Right forelimb (tissue), 1 donor: ENCODE measurements around the gene SLC34A1.

Source experiments
- DNase-seq: peaks from one replicate; pipeline ENCODE4 v3.0.0-alpha.2; 2018

Gene SLC34A1

DNA sequence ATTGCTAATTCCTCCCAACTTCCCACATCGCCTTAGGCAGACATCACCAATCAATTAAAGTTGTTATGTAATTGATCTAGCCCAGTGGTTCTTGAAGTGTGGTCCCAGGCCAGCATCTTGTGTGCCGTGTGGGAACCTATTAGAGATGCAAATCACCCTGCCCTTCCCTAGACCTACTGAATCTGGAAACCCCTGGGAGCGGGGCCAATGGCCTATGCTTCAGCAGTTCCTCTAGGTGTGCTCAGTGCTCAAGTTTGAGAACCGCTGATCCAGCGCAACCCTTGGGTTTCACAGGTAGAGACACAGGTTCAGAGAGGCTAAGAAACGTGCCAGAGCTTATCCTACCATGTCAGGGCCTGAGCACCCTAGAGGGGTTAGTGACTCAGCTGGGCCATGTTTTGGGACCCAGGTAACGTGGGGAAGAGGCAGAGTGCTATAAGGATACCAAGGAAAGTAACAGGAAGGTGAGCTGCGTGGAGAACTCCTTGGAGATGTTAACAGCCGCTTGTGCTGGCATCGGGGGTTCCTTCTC lies 4.4 kb downstream of the SLC34A1 start:
- DNase-seq: no peak

DNA sequence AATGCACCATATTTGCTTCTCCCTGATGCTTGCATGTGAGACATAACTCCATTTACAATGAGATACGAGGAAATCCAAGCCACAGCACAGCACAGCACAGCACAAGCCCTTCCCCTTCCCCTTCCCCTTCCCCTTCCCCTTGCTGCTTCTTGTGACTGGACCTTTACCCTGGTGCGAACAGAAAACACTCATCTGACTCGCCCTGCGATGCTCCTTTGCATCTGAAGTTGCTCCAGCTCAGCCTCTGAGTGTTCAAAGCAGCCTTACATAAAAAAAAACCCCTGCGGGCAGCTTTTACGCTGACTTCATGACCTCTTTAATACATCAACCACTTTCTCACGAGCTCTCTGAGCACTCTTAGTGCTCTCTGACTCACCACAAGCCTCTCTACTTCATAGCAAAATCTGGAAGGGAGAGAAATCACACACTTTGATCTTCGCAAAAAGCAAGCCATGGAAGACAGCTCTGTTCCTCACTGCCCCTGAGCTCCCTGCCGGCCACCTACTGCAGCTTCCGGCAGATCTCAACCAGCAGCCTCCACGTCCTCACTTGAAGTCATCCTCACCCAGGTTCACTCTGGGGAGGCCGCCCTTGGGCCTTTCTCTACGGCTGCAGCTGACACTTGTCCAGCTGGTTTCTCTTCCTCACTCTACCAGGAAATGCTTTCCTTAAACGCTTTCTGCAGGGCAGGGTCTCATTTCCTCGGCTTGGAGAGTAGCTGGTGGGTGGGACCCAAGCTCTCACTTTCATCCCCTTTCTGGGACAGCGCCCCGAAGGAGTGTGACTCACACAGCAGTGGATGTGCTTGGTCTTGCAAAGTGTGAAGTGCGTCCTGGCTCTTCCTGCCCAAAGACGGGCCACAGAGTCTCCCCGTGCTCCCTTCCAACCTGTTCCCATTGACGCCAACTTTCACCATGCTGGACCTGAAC lies 5.3 kb downstream of the SLC34A1 start:
- no peak for DNase-seq

DNA sequence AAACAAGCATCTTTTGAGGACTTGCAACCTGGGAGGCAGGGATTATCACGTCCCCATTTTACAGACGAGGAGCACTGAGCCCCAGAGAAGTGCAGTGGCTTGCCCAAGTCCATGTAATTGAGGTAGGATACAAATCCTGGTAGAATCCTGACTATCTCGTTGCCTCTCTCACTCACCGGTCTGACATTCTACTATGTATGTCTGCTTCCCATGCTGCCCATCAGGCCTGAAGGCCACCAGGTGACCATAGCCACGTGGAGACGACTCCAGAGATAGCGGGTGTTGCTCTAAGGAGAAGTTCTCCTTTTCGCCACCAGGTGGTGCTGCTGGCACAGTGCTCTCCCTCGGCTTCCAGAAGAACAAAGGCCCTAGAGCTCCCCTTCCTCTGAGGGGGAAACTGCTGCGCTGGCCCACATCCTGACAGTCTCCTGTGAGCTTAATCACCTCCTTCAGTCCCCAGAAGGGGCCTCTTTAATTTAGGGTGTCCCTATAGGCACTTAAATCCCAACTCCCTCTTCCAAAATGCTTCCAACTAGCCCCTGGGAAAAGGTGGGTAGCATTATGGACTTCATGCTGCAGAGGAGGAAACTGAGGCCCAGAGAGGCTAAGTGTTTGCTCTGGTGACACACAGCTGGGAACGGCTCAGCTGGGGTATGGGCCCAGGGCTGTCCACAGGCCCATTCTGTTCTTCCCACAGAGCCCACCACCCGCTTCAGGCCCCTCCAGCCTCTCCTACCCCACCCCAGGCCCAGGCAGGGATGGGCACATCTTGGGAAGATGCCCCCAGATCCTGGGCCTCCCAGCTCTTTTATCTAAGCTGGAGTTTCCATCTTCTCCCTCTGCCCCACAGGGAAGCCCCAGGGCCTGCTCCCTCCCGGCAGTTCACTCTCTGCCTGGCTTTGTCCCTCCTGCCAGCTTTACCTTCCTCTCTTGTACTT lies 6.4 kb downstream of the SLC34A1 start:
- DNase-seq: peak; percentile 91

- no peak for DNase-seq
Measured at GRCh38 chr5:177392765-177393164, 8.5 kb downstream of the SLC34A1 start.

DNA sequence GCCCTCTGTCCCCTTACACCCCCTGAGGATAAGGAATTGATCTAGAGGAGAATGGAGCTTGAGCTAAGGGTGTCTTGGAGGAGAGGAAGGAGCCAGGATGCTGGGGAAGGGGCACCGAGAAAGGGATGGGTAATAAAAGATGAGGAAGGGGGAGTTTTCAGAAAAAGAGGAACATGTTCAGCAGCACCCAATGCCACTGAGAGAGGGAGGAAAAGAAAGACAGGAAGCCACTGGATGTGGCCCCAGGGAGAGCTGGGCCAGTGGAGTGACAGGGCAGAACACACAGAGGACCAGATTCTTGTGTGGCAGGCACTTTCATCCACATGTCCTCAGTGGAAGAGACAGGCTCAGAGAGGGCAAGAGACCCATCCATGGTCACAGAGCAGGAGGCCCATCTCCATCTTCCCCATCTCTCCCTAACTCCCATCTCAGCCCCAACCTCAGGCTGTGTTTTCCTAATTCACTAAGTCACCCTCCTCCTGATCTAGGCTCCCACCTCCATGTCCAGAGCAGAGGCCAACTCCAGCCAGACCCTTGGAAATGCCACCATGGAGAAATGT lies 9.1 kb downstream of the SLC34A1 start:
- no peak for DNase-seq

DNA sequence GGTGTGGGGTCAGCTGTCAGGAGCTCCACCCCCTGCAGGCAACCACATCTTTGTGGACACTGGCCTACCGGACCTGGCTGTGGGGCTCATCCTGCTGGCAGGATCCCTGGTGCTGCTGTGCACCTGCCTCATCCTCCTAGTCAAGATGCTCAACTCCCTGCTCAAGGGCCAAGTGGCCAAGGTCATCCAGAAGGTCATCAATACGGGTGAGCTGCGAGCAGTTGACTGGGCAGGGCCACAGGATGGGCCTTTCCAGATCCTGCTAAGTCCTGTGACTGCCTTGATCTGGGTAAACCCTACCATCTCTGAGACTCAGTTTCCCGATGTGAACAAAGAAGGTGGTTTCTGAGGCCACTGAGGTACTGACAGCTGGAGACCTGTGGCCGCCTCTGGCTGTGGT lies 9.8 kb downstream of the SLC34A1 start:
- DNase-seq: no peak

DNA sequence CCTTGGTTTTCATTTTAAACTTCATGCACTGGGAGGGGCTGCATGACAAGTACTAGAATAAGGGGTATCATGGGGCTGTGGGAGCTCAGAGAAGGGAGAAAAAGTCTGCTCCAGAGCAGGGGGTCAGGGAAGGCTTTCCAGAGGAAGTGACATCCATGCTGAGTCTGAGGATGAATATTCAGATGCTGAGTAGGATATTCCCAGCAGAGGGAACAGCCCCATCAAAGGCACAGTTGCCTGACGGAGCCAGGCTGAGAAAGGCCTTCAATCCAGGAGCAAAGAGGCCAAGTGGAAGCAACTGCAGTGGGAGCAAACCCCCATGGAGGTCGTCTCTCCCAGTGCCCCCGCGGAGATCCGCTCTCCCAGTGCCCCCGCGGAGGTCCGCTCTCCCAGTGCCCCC lies 11.8 kb downstream of the SLC34A1 start:
- DNase-seq: no peak

DNA sequence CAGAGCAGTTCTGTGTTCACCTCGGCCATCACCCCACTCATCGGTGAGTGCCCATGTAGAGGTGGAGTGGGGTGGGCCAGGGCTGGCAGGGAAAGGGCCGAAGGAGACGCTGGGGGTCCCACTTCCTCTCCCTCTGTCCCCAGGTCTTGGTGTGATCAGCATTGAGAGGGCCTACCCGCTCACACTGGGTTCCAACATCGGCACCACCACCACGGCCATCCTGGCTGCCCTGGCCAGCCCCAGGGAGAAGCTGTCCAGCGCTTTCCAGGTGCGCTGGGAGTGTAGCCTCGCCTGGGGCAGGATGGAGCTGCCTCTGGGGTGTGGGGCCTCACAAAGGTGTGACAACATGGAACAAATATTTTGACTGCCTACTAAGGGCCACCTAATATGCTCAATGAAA lies 12.6 kb downstream of the SLC34A1 start:
- DNase-seq: no peak

GRCh38 chr5:177397875-177398390 lies 13.7 kb downstream of the SLC34A1 start:
- no peak for DNase-seq

DNA sequence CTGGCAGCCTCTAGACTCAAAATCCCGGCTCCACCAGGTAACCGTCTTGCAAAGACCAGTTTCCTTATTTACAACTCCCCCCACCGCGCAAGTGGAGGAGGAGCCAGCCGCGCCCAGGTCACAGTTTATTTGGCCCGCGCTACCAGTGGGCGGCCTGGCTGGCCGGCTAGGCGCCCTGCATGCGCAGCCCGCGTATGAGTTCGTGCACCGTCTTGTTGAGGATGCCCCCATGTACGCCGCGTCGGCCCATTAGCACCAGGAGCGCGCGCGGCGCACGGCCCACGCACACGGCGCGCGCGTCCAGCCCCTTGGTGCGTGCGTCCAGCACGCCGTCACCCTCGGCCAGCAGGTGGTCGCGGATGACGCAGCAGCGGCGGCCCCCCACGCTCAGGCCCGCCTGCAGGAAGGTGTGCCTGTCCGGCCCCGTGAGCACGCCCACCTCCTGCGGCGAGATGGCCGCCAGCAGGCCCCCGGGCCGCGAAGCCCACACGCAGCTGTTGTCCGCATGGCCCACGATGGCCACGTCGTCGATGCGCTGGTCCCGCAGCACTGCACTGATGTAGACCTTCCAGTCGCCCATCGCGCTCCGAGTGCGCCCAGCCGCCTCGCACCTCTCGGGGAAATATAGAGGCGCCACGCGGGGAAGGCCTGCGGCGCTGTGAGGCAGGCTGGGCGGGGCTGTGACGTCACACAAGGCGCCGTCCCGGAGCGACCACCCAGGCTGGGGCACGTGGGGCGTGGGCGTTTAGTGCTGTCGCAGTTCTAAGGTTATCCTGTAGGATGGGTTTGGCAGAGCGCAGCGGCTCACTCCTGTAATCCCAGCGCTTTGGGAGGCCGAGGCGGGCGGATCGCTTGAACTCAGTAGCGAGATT lies 16.0 kb downstream of the SLC34A1 start, which contains the start of gene PFN3:
TSS of gene PFN3 (minus strand) at position 665 of the 872 bp plus-strand sequence. CDS start at position 580, 85 bp downstream.
- peak; percentile 74 for DNase-seq

- DNase-seq: no peak
Measured at GRCh38 chr5:177402271-177403043, 18.2 kb downstream of the SLC34A1 start.

GRCh38 chr5:177403102-177403791 lies 19.0 kb downstream of the SLC34A1 start:
- no peak for DNase-seq

DNA sequence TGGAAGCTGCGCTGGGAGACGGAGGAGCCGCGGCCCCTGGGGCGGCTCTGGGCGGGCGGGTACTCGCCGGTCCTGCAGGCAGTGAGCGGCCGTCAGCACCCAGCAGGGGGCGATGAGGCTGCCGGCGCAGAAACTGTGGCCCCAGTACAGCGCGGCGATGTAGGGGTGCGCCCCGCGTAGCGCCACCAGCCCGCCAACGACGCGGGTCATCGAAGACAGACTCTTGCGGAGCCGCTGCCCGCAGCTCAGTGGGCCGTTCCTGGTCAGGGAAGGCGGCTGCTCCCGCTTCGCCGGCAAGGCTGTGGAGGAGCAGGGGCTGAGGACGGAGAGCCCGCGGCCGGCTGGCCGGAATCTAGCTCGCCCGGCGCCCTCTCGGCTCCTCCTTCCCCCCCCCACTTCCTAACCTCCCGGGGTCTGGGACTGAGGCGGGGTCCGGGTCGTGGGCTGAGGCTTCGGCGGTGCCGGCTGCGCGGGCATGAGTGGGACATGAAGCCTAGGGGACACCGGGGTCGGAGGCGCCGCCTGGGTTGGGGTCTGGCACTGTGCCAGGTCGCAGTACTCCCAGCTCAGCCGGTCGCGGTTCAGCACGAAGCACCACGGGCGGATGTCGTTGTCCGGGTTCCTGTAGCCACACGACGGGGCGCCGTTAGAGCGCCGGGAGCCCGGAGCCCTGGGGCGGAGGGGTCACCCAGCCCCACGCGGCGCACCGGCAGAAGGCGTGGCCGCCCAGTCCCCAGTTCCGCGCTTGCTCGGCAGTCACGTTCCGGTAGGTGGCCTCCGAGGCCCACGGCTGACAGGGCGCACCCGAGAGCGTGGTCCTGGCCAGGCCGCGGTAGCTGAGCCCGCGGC lies 19.8 kb downstream of the SLC34A1 start:
- DNase-seq: peak; percentile 88

DNA sequence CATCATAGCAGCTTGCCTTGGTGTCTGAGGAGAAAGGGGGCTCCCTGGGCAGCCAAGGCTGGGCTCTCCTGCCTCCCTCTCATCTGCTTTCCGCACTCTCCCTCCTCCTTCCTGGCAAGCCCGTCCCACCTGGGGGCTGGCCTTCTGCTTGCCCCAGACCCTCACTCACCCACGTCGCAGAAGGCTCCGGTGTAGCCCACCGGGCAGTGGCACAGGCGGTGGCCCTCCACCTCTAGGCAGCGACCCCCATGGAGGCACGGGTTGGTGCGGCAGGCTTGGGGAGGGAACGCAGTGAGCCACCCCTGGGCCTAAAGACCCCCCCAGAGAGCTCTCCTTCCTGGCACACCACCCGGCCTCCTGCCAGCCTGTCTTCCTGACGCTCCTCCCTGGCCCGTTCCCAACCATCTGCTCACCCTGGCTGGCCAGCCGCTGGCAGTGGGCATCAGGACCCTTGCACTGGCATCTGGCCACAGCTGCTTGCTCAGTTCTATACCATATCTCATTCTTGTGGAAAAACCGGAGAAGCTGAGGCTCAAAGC lies 20.5 kb downstream of the SLC34A1 start:
- no peak for DNase-seq

GRCh38 chr5:177405312-177405711 lies 21.1 kb downstream of the SLC34A1 start:
- no peak for DNase-seq

DNA sequence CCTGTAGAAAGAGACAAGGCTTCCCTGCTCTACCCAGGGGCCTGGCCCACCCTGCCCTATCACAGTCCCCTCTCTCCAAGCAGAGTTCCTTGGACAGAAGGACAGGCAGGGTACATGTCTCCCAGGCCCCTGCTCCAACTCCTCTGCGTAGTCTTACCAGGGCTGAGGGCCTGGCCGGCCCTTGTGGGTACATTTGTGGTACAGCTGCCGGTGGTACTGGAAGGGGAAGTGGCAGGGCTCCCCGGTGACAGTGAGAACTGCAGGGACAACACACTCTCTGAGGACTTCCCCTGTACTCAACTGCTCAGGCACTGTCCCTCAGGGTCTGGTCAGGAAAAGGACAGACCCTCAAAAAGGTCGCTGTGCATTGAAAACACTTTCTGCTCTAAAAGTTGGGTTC lies 21.6 kb downstream of the SLC34A1 start:
- DNase-seq: no peak

DNA sequence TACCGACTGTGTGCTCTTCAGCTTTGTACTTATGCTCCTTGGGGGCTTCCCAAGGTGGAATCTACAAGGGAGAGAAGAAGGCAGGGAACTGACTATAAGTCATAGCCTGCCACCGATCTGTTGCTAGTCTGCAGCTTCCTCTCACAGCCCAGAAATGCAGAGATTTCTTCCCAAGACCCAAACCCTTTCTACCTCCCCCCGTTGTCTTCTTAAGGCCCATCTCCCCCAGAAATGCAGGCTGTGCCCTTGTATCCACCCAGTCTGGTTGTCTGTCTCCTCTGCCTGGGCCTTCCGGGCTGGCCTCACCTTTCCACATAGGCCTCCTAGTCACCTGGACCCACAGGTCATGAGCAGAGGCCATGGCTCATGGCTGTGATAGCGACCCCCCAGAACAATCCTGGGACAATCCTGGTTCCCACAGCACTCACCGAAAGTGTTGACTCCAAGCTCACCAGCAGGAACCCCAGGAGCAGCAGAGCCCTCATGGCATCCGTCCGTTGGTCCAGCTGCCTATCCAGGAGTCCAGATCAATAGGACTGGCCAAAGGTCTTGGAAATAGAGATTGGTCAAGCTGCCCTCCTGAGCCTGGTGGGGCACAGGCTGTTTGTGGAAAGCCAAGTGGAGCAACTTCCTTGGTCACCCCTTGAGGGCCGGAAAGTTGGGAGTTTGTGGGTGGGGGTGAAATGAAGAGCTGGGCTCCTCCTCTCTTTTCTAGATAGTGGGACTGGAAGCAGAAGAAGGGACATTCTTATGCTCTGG lies 25.0 kb downstream of the SLC34A1 start, which contains the start of gene F12:
TSS of gene F12 (minus strand) at position 522 of the 759 bp plus-strand sequence. CDS start at position 485, 37 bp downstream.
- DNase-seq: no peak

GRCh38 chr5:177410575-177410974 lies 26.3 kb downstream of the SLC34A1 start:
- DNase-seq: no peak
